Upper lobe of left lung (tissue), 6 donors: ENCODE results near the gene RGS5. TPM values are rescaled to one million over a fixed set of nuclear protein-coding genes. Genes with fewer than 3 reads are reported as not detected.

Experiments used
- ATAC-seq, 2 donors: fragments of 200-7000 bp; cut with Tn5 transposase; one replicate each; pipeline ENCODE4 v1.9.1; 2022; ENCODE audit warnings: mild to moderate bottlenecking in 2 of 2, moderate library complexity in 2 of 2; ENCODE audit not compliant: low FRiP score in 2 of 2
- DNase-seq, 2 donors: peaks; one replicate each; pipeline ENCODE4 v3.0.0-alpha.2; 2019 to 2020
- H3K27ac ChIP-seq, 4 donors: fragments of 200-600 bp; sonication (generic); one replicate each; pipeline ENCODE4 v1.5.1; 2016 to 2019
- H3K27me3 ChIP-seq, 4 donors: fragments of 200-600 bp; sonication (generic); one replicate each; pipeline ENCODE4 v1.5.1; 2017 to 2019
- H3K36me3 ChIP-seq, 4 donors: fragments of 200-600 bp; sonication (generic); one replicate each; pipeline ENCODE4 v1.5.1; 2016 to 2019
- H3K4me1 ChIP-seq, 4 donors: fragments of 200-600 bp; sonication (generic); one replicate each; pipeline ENCODE4 v1.5.1; 2018 to 2019
- H3K4me3 ChIP-seq, 4 donors: fragments of 200-600 bp; sonication (generic); one replicate each; pipeline ENCODE4 v1.5.1; 2017 to 2019; ENCODE audit warnings: mild to moderate bottlenecking in 2 of 4, moderate library complexity in 1 of 4
- H3K9me3 ChIP-seq, 4 donors: fragments of 200-600 bp; sonication (generic); one replicate each; pipeline ENCODE4 v1.5.1; 2018 to 2019
- CTCF ChIP-seq, 6 experiments: fragments of 450-650 bp in 4 of 6; fragments of 200-600 bp in 2 of 6; sonication (generic) in 2 of 6; IDR thresholded peaks; one replicate each; pipeline ENCODE4 v1.5.1; 2016 to 2019; ENCODE audit warnings: antibody characterized with exemption in 6 of 6
- EP300 ChIP-seq, 4 donors: sonication (generic); formaldehyde crosslinking; IDR thresholded peaks; one replicate each; pipeline ENCODE4 v1.5.1; 2017; ENCODE audit warnings: antibody characterized with exemption in 4 of 4, control low read depth in 2 of 4
- POLR2A ChIP-seq, 4 donors: fragments of 450-650 bp; IDR thresholded peaks; one replicate each; pipeline ENCODE4 v1.5.1; 2016 to 2017; ENCODE audit warnings: antibody characterized with exemption in 4 of 4, mild to moderate bottlenecking in 2 of 4
- POLR2AphosphoS5 ChIP-seq, 2 donors: sonication (generic); formaldehyde crosslinking; IDR thresholded peaks; one replicate each; pipeline ENCODE4 v1.5.1; 2017; ENCODE audit warnings: antibody characterized with exemption in 2 of 2
- WGBS, 2 donors: methylation state at CpG; one replicate each; pipeline ENCODE4 v1.1.5; 2017 to 2018; 5-methylcytosine and 5-hydroxymethylcytosine counted together
- total RNA-seq, 6 donors: library from RNA; depleted of rRNA in 4 of 6; stranded (reverse); fragments of >200 nt in 4 of 6; gene quantifications; one replicate each; pipeline versions ENCODE4 v1.1.0 to v1.2.1, GENCODE V29; 2016 to 2021
- donor health status: DM: no; HTN: no; CAD: no; lungs with moderate emphysema.
- donor health status: DM: no; HTN: yes; CAD: no; lungs with severe emphysema.

The RGS5 gene
- total RNA-seq, 6 donors from 2014 or later = 30.6 to 65.6 (median 53.5) TPM

GRCh38 chr1:163119707-163120106, 83.0 kb downstream of the RGS5 start:
- DNase-seq = no peak
- Histone ChIP-seq H3K36me3 (no peaks in the 10 kb centered on the region), H3K9me3 (no peaks in the 10 kb centered on the region), H3K27ac (no peak overlapping the region), H3K27me3 (no peaks in the 10 kb centered on the region), H3K4me3 (no peak overlapping the region), H3K4me1 (no peaks in the 10 kb centered on the region)
- ATAC-seq = no peak
- no peak for TF ChIP-seq EP300 (IDR thresholded peaks at IDR 0.05)
- TF ChIP-seq CTCF (IDR thresholded peaks at IDR 0.05) = no peak
- no peak for TF ChIP-seq POLR2A (IDR thresholded peaks at IDR 0.05)
- no peak for TF ChIP-seq POLR2AphosphoS5 (IDR thresholded peaks at IDR 0.05)

DNA sequence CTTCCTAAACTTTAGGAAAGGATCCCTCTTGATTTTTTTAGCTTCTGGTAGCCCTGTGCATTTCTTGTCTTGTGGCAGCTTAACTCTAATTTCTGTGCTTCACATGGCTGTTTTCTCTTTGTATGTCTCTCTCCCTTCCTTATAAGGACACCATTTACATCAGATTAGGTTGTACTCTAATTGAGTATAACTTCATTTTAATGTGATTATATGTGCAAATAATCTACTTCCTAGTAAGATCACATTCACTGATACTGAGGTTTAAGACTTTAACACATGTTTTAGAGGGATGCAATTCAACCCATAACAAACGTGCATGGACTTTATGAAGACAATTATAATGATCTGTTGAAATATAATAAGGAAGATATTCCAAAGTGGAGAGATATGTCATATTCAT, 86.8 kb downstream of the RGS5 start:
- DNase-seq = no peak
- WGBS, 2 donors = 83 to 85% methylated on average over 1 of the region's 1 CpG
- H3K36me3 ChIP-seq = no peaks in the 10 kb centered on the region

DNA sequence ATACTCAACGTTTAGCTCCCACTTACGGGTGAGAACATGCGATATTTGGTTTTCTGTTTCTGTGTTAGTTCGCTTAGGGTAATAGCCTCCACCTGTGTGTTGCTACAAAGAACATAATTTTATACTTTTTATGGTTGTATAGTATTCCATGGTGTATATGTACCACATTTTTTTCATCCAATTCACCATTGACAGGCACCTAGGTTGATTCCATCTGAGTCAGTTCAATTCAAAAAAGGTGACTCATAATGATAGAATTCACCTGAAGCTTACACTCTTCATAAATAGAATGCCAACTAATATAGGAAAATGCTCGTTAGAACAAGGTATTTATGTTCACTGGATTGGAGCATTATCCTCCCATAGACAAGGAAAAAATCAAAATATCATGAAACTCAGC, 95.1 kb downstream of the RGS5 start:
- H3K4me1 ChIP-seq = peaks cover 0 to 7% (median 2%) of the 10 kb centered on the region in 4 donors
- no peaks in the 10 kb centered on the region for H3K9me3 ChIP-seq
- no peaks in the 10 kb centered on the region for H3K36me3 ChIP-seq
- no peaks in the 10 kb centered on the region for H3K27me3 ChIP-seq
- H3K4me3 ChIP-seq = no peak overlapping the region
- TF ChIP-seq POLR2AphosphoS5 (IDR thresholded peaks at IDR 0.05) (no peak), POLR2A (IDR thresholded peaks at IDR 0.05) (no peak), CTCF (IDR thresholded peaks at IDR 0.05) (no peak), EP300 (IDR thresholded peaks at IDR 0.05) (no peak)
- 94 to 97% methylated on average over 5 of the region's 5 CpGs for WGBS, 2 donors
- DNase-seq (no peak), ATAC-seq (no peak)
- no peak overlapping the region for H3K27ac ChIP-seq

More for the DNA sequence above, 86.8 kb downstream of the RGS5 start:
- TF ChIP-seq EP300 (IDR thresholded peaks at IDR 0.05) = no peak
- TF ChIP-seq CTCF (IDR thresholded peaks at IDR 0.05) = no peak
- no peak for TF ChIP-seq POLR2AphosphoS5 (IDR thresholded peaks at IDR 0.05)
- no peak for TF ChIP-seq POLR2A (IDR thresholded peaks at IDR 0.05)
- Histone ChIP-seq H3K4me3 (no peak overlapping the region), H3K4me1 (no peaks in the 10 kb centered on the region), H3K9me3 (no peaks in the 10 kb centered on the region), H3K27ac (no peak overlapping the region), H3K27me3 (no peaks in the 10 kb centered on the region)
- ATAC-seq = no peak

DNA sequence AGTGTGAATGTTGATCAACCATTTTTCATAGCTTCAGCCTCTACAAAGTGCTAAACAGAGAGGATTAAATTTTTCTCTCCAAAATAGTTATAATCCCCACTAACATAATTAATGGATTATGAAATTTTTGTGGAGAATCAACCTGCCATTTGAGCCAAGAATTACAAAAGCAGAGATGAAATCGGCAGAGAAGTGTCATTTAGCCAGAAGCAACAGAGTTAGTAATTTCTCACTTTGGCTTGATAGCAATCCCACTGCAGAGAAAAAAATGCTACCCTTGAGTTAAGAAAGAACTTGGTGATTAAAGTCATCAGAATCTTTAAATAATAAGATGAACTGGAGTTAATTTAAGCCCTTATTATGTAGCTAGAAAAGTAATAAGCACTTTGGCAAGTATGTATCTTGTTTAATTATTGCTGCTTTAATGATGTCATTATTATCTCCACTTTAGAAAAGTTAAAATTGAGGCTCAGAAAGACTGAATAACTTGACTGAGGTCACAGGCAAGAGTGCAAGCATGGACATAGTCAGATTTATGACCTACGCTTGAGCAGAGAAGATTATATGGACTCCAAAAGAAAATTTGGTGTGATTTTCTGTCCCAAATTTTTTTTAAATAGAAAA, 96.2 kb downstream of the RGS5 start:
- Histone ChIP-seq H3K27ac (no peak overlapping the region), H3K36me3 (no peaks in the 10 kb centered on the region), H3K4me1 (peaks cover 0 to 7% (median 2%) of the 10 kb centered on the region in 4 donors), H3K9me3 (no peaks in the 10 kb centered on the region), H3K4me3 (no peak overlapping the region), H3K27me3 (no peaks in the 10 kb centered on the region)
- TF ChIP-seq POLR2AphosphoS5 (IDR thresholded peaks at IDR 0.05) = no peak
- no peak for TF ChIP-seq CTCF (IDR thresholded peaks at IDR 0.05)
- TF ChIP-seq POLR2A (IDR thresholded peaks at IDR 0.05) = no peak
- no peak for TF ChIP-seq EP300 (IDR thresholded peaks at IDR 0.05)
- ATAC-seq (no peak), DNase-seq (no peak)
- WGBS, 2 donors = 77 to 80% methylated on average over 2 of the region's 2 CpGs
